Mesenchymal stem cell (in vitro differentiated cells and primary cell): ENCODE results near the gene EPHA1. TPM values are rescaled to one million over a fixed set of nuclear protein-coding genes. Genes with fewer than 3 reads are reported as not detected.

ENCODE experiments used
- DNase-seq: peaks from one replicate; pipeline ENCODE4 v3.0.0-alpha.2; 2013
- H2AFZ ChIP-seq: one replicate; pipeline ENCODE4 v1.6.1; 2013; ENCODE audit warnings: low read depth, mild to moderate bottlenecking, control low read depth, inconsistent platforms, low read length, moderate library complexity
- H2AK5ac ChIP-seq: 2 replicates; pipeline ENCODE4 v1.6.1; 2013; ENCODE audit warnings: low read length, moderate library complexity, mild to moderate bottlenecking, inconsistent platforms; ENCODE audit not compliant: severe bottlenecking
- H2BK120ac ChIP-seq: one replicate; pipeline ENCODE4 v1.6.1; 2013; ENCODE audit warnings: low read depth, mild to moderate bottlenecking, inconsistent platforms, low read length, moderate library complexity
- H2BK12ac ChIP-seq, 2 experiments: one replicate each; pipeline ENCODE4 v1.6.1; 2013; ENCODE audit warnings: inconsistent platforms in 2 of 2, low read length in 2 of 2, mild to moderate bottlenecking in 2 of 2, moderate library complexity in 2 of 2, control low read depth in 1 of 2
- H2BK15ac ChIP-seq: one replicate; pipeline ENCODE4 v1.6.1; 2013; ENCODE audit warnings: mild to moderate bottlenecking, low read depth, inconsistent platforms; ENCODE audit not compliant: poor library complexity, severe bottlenecking
- H2BK5ac ChIP-seq: 2 replicates; pipeline ENCODE4 v1.6.1; 2013; ENCODE audit warnings: low read depth, mild to moderate bottlenecking, low read length, control low read depth, inconsistent platforms; ENCODE audit not compliant: poor library complexity, severe bottlenecking
- H3K14ac ChIP-seq, 2 experiments: one replicate each; pipeline ENCODE4 v1.6.1; 2013; ENCODE audit warnings: inconsistent platforms in 2 of 2, low read length in 2 of 2, control low read depth in 1 of 2, mild to moderate bottlenecking in 1 of 2, moderate library complexity in 1 of 2
- H3K18ac ChIP-seq, 2 experiments: one replicate each; pipeline ENCODE4 v1.6.1; 2013; ENCODE audit warnings: inconsistent platforms in 2 of 2, low read length in 2 of 2, control low read depth in 1 of 2, low read depth in 1 of 2, mild to moderate bottlenecking in 1 of 2
- H3K23ac ChIP-seq, 2 experiments: one replicate each; pipeline ENCODE4 v1.6.1; 2013; ENCODE audit warnings: inconsistent platforms in 2 of 2, low read length in 2 of 2, mild to moderate bottlenecking in 2 of 2, moderate library complexity in 2 of 2, control low read depth in 1 of 2
- H3K27ac ChIP-seq: 2 replicates; pipeline ENCODE4 v1.5.1; 2013; ENCODE audit warnings: mild to moderate bottlenecking, moderate library complexity, low read length, control low read depth, inconsistent platforms; ENCODE audit not compliant: poor library complexity, severe bottlenecking
- H3K27me3 ChIP-seq, 2 experiments: 2 replicates each; pipeline versions ENCODE4 v1.6.1 to v1.7.0; 2013; ENCODE audit warnings: low read length in 2 of 2, mild to moderate bottlenecking in 2 of 2, moderate library complexity in 2 of 2, control low read depth in 1 of 2, inconsistent platforms in 1 of 2; ENCODE audit not compliant: control insufficient read depth in 1 of 2, insufficient read depth in 1 of 2
- H3K36me3 ChIP-seq, 2 experiments: 2 replicates each; pipeline versions ENCODE4 v1.6.1 to v1.7.0; 2013; ENCODE audit warnings: low read length in 2 of 2, control low read depth in 1 of 2, inconsistent platforms in 1 of 2, low read depth in 1 of 2, mild to moderate bottlenecking in 1 of 2; ENCODE audit not compliant: insufficient read depth in 2 of 2, control insufficient read depth in 1 of 2
- H3K4ac ChIP-seq, 2 experiments: one replicate each; pipeline ENCODE4 v1.6.1; 2013; ENCODE audit warnings: inconsistent platforms in 2 of 2, low read length in 2 of 2, mild to moderate bottlenecking in 2 of 2, moderate library complexity in 2 of 2, control low read depth in 1 of 2, low read depth in 1 of 2
- H3K4me1 ChIP-seq: 2 replicates; pipeline ENCODE4 v1.6.1; 2013; ENCODE audit warnings: low read depth, low read length, control low read depth; ENCODE audit not compliant: control insufficient read depth, insufficient read depth
- H3K4me2 ChIP-seq: 2 replicates; pipeline ENCODE4 v1.6.1; 2013; ENCODE audit warnings: low read length, mild to moderate bottlenecking, inconsistent platforms; ENCODE audit not compliant: poor library complexity, severe bottlenecking
- H3K4me3 ChIP-seq, 2 experiments: 2 replicates each; pipeline versions ENCODE4 v1.5.1 to v1.7.0; 2013; ENCODE audit warnings: low read length in 2 of 2, mild to moderate bottlenecking in 2 of 2, control low read depth in 1 of 2, low read depth in 1 of 2; ENCODE audit not compliant: insufficient read depth in 1 of 2
- H3K79me1 ChIP-seq: replicated peaks from 2 replicates; pipeline ENCODE4 v1.6.1; 2013; ENCODE audit warnings: mild to moderate bottlenecking, control low read depth, low read length, inconsistent platforms; ENCODE audit not compliant: poor library complexity, severe bottlenecking
- H3K9ac ChIP-seq: 2 replicates; pipeline ENCODE4 v1.7.0; 2013; ENCODE audit warnings: mild to moderate bottlenecking, low read length, moderate library complexity
- H3K9me3 ChIP-seq: 2 replicates; pipeline ENCODE4 v1.7.0; 2013; ENCODE audit warnings: mild to moderate bottlenecking, low read length; ENCODE audit not compliant: control insufficient read depth
- H4K8ac ChIP-seq: one replicate; pipeline ENCODE4 v1.6.1; 2013; ENCODE audit warnings: inconsistent platforms, mild to moderate bottlenecking, low read length, moderate library complexity
- H4K91ac ChIP-seq: one replicate; pipeline ENCODE4 v1.6.1; 2013; ENCODE audit warnings: mild to moderate bottlenecking, low read length, inconsistent platforms
- WGBS: methylation state at CpG from one replicate; pipeline ENCODE4 v1.1.7; 2013; ENCODE audit warnings: mixed read lengths; 5-methylcytosine and 5-hydroxymethylcytosine counted together
- polyA plus RNA-seq, 2 experiments: library from polyadenylated mRNA; stranded (reverse); fragments of 200-250 nt; gene quantifications; one replicate each; pipeline ENCODE4 v1.2.3, GENCODE V29; 2013

The EPHA1 gene
- 0.10 TPM for polyA plus RNA-seq (2013, experiment 1 of 2)
- 0.03 TPM for polyA plus RNA-seq (2013, experiment 2 of 2)

DNA sequence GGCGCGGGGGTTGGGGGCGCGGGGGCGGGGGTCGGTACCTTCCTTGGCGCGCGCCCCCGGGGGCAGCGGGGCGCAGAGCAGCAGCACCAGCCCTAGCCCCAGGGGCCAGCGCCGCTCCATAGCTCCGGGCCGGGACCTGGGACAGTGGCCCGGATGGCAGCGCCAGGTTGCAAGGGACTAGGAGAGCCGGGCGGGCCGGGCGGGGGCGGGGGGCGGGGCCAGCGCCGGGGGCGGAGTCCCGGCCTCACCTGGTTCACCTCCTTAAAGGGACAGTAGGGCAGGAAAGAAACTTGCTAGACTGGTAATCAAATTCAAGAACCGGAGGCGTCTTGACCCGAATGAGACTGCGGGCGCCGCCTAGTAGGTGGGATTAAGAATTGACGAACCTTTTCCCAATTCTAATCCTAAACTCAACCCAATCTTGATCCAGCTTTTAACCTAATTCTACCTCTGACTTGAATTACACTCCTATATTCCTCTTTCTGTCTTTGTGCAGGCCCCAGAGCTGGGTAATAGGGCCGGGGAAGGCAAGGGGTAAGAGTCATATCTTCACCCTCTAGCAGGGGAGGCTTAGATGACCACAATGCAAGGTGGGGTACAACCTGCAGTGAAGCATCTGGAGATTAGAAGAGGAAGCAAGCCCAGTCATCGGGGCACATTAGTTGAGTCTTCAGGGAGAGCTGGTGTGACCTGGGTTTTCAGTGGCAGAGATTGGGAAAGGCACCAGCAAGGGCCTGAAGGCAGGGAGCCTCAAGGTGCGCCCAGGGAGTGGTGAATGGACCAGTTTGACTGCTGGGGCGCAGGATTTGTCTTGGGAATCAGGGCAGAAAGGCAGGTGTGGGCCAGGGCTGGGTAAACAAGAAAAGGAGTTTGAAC, at the start of gene EPHA1:
TSS of gene EPHA1 (minus strand) at position 171 of the 876 bp plus-strand sequence. CDS start at position 120, 51 bp downstream.
- Histone ChIP-seq H4K8ac (peak within 1 kb of the TSS; percentile 28), H3K18ac (peak within 1 kb of the TSS in 1 of 2 experiments; percentile 3), H2BK120ac (no peak within 1 kb of the TSS), H3K9ac (no peak within 1 kb of the TSS), H3K4me1 (peaks cover 14% of the 10 kb centered on the region), H3K27ac (no peak within 1 kb of the TSS), H2BK5ac (no peak within 1 kb of the TSS), H2BK15ac (peak within 1 kb of the TSS; percentile 44), H3K36me3 (no peaks in the 10 kb centered on the region), H2BK12ac (peak within 1 kb of the TSS in 1 of 2 experiments; percentile 16), H3K4me2 (peak within 1 kb of the TSS; percentile 47), H3K14ac (peak within 1 kb of the TSS in 1 of 2 experiments; percentile 72), H2AK5ac (no peak within 1 kb of the TSS), H3K9me3 (no peaks in the 10 kb centered on the region), H3K23ac (peak within 1 kb of the TSS in 1 of 2 experiments; percentile 51), H4K91ac (peak within 1 kb of the TSS; percentile 53), H3K79me1 (no peaks in the 10 kb centered on the region), H3K4ac (no peak within 1 kb of the TSS), H2AFZ (peak within 1 kb of the TSS; percentile 36), H3K27me3 (peaks cover 0 to 62% of the 10 kb centered on the region in 2 experiments), H3K4me3 (no peak within 1 kb of the TSS)
- no peak for DNase-seq
- WGBS, result 21% methylated on average over 16 of the region's 39 CpGs

- no peak overlapping the region for H3K23ac ChIP-seq
- no peak overlapping the region for H4K91ac ChIP-seq
- no peaks in the 10 kb centered on the region for H3K4me1 ChIP-seq
- no peak overlapping the region for H3K14ac ChIP-seq
- H2BK5ac ChIP-seq, result no peak overlapping the region
- H2BK120ac ChIP-seq, result no peak overlapping the region
- no peak overlapping the region for H2BK12ac ChIP-seq
- H2BK15ac ChIP-seq, result no peak overlapping the region
- H3K9me3 ChIP-seq, result peaks cover 5% of the 10 kb centered on the region
- no peak overlapping the region for H3K18ac ChIP-seq
- H3K4me2 ChIP-seq, result no peak overlapping the region
- H2AK5ac ChIP-seq, result no peak overlapping the region
- no peaks in the 10 kb centered on the region for H3K36me3 ChIP-seq
- no peak for DNase-seq
- H3K4me3 ChIP-seq, result no peak overlapping the region
- WGBS, result 84% methylated on average over 3 of the region's 3 CpGs
- no peak overlapping the region for H2AFZ ChIP-seq
- no peaks in the 10 kb centered on the region for H3K27me3 ChIP-seq
- no peaks in the 10 kb centered on the region for H3K79me1 ChIP-seq
- H3K27ac ChIP-seq, result no peak overlapping the region
- no peak overlapping the region for H3K4ac ChIP-seq
- no peak overlapping the region for H4K8ac ChIP-seq
- H3K9ac ChIP-seq, result peak overlapping the region; percentile 66
These were observed 49.6 kb upstream of the EPHA1 start for GRCh38 chr7:143458263-143458662.

DNA sequence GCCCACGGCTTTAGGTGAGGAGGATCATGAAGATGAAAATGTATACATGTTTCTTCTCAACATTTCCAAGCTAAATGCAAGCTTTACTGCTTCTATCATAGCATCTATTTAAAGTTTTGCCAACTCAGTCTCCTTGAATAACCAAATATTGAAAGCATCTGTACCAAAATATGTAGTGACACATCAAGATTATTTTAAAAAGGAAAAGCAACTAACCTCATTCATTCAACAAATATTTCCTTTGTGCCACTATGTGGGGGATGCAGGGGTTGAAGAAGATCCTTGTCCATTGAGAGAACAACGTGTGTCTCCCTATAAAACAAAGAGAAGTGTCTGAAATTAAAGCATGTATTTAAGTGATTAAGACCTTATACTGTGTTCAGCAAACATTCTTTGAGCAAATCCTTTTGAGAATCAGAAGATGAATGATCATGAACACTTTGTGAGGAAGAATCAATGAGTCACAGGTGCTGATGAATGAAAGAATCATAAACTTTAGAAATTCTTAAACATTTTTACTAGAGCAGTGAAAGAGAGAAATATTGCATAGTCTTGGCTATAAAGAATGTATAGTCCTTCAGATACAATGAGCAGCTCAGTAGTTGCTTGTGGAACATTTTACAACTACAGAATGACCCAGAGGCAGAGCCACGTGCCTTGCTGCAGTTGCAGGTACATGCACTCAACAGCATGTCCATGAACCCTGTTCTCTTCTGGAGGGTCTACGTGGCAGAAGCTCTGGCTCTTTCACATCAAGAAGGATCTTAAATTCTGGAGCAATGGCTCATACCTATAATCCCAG, 48.5 kb upstream of the EPHA1 start:
- Histone ChIP-seq H3K27me3 (no peaks in the 10 kb centered on the region), H2BK15ac (no peak overlapping the region), H3K4ac (no peak overlapping the region), H3K36me3 (no peaks in the 10 kb centered on the region), H3K4me3 (peak overlapping the region in 1 of 2 experiments; percentile 19), H4K8ac (no peak overlapping the region), H3K9ac (peak overlapping the region; percentile 66), H2BK120ac (no peak overlapping the region), H3K9me3 (peaks cover 5% of the 10 kb centered on the region), H3K27ac (no peak overlapping the region), H3K79me1 (no peaks in the 10 kb centered on the region), H3K23ac (no peak overlapping the region), H2BK5ac (no peak overlapping the region), H2AFZ (no peak overlapping the region), H3K4me1 (no peaks in the 10 kb centered on the region), H2AK5ac (no peak overlapping the region), H3K18ac (no peak overlapping the region), H3K4me2 (no peak overlapping the region), H2BK12ac (no peak overlapping the region), H4K91ac (no peak overlapping the region), H3K14ac (no peak overlapping the region)
- DNase-seq, result no peak
- 58% methylated on average over 3 of the region's 4 CpGs for WGBS

- H3K4ac ChIP-seq, result no peak overlapping the region
- H2BK12ac ChIP-seq, result no peak overlapping the region
- no peak overlapping the region for H2AK5ac ChIP-seq
- no peak overlapping the region for H3K4me3 ChIP-seq
- no peak overlapping the region for H4K8ac ChIP-seq
- 87% methylated on average over 3 of the region's 4 CpGs for WGBS
- no peaks in the 10 kb centered on the region for H3K9me3 ChIP-seq
- DNase-seq, result no peak
- H3K4me2 ChIP-seq, result no peak overlapping the region
- no peak overlapping the region for H3K27ac ChIP-seq
- H3K36me3 ChIP-seq, result no peaks in the 10 kb centered on the region
- H3K4me1 ChIP-seq, result no peaks in the 10 kb centered on the region
- H3K9ac ChIP-seq, result no peak overlapping the region
- no peak overlapping the region for H4K91ac ChIP-seq
- H3K79me1 ChIP-seq, result no peaks in the 10 kb centered on the region
- no peak overlapping the region for H3K23ac ChIP-seq
- no peak overlapping the region for H2BK5ac ChIP-seq
- no peak overlapping the region for H2AFZ ChIP-seq
- no peak overlapping the region for H3K18ac ChIP-seq
- no peak overlapping the region for H3K14ac ChIP-seq
- no peak overlapping the region for H2BK15ac ChIP-seq
- H3K27me3 ChIP-seq, result no peaks in the 10 kb centered on the region
- no peak overlapping the region for H2BK120ac ChIP-seq
These were observed 47.3 kb upstream of the EPHA1 start for GRCh38 chr7:143455942-143456341.
